ENCODE data around the gene SLIT3.

DNA sequence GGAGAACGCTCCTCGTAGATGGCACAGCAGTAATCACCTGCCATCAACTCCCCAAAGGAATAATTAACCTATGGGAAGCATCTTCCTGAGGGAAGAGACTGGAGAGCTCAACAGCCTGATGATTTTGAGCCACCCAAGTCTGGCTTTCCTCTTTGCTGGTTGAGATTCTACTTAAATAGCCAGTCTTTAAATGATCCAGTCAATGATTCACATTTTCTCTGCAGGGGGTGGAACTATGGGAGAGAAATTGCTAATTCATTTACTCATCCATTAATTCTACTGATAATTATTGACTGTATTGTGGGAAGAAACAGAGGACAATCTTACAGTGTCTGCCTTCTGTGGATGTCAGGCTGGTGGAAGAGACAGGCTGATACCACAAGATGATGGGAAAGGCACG is 366.8 kb downstream of the SLIT3 start:
- TF ChIP-seq ZFP3 (CRISPR knock-in tag; IDR thresholded peaks at IDR 0.05) (no peak), OSR1 (CRISPR knock-in tag; IDR thresholded peaks at IDR 0.05) (no peak), CSDC2 (CRISPR knock-in tag; IDR thresholded peaks at IDR 0.05) (no peak), SNAI2 (CRISPR knock-in tag; IDR thresholded peaks at IDR 0.05) (no peak), TCF4 (CRISPR knock-in tag; IDR thresholded peaks at IDR 0.05; ENCODE audit: borderline replicate concordance) (no peak), PPARA (CRISPR knock-in tag; IDR thresholded peaks at IDR 0.05; ENCODE audit: borderline replicate concordance) (no peak), BACH2 (CRISPR knock-in tag; IDR thresholded peaks at IDR 0.05; ENCODE audit: borderline replicate concordance) (no peak)
- TF ChIP-seq, protein P1, sequence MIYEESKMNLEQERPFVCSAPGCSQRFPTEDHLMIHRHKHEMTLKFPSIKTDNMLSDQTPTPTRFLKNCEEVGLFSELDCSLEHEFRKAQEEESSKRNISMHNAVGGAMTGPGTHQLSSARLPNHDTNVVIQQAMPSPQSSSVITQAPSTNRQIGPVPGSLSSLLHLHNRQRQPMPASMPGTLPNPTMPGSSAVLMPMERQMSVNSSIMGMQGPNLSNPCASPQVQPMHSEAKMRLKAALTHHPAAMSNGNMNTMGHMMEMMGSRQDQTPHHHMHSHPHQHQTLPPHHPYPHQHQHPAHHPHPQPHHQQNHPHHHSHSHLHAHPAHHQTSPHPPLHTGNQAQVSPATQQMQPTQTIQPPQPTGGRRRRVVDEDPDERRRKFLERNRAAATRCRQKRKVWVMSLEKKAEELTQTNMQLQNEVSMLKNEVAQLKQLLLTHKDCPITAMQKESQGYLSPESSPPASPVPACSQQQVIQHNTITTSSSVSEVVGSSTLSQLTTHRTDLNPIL (CRISPR knock-in tag; IDR thresholded peaks at IDR 0.05; ENCODE audit: low read depth) = no peak
- TF ChIP-seq, protein P2, sequence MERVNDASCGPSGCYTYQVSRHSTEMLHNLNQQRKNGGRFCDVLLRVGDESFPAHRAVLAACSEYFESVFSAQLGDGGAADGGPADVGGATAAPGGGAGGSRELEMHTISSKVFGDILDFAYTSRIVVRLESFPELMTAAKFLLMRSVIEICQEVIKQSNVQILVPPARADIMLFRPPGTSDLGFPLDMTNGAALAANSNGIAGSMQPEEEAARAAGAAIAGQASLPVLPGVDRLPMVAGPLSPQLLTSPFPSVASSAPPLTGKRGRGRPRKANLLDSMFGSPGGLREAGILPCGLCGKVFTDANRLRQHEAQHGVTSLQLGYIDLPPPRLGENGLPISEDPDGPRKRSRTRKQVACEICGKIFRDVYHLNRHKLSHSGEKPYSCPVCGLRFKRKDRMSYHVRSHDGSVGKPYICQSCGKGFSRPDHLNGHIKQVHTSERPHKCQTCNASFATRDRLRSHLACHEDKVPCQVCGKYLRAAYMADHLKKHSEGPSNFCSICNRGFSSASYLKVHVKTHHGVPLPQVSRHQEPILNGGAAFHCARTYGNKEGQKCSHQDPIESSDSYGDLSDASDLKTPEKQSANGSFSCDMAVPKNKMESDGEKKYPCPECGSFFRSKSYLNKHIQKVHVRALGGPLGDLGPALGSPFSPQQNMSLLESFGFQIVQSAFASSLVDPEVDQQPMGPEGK (CRISPR knock-in tag; IDR thresholded peaks at IDR 0.05; ENCODE audit: borderline replicate concordance) = no peak

All from SK-N-SH treated with all-trans-retinoic acid at 6 μM for 48 hours (cell line).